SK-N-SH (cell line): ENCODE measurements around the gene BMX. TPM values are rescaled to one million over a fixed set of nuclear protein-coding genes. Genes with fewer than 3 reads are reported as not detected.
A peak's percentile ranks its signal among the peaks of the same experiment; 100 is the strongest.

Source experiments
- CTCF ChIA-PET: fragments of 300-600, 350-600 bp; formaldehyde crosslinking; extraction: SDS; loops from one replicate; lab custom pipeline; 2021; lab: Yijun Ruan, JAX
- POLR2A ChIA-PET: fragments of 350-600 bp; sonication (Branson Sonifier 250); formaldehyde crosslinking; extraction: SDS; loops from one replicate; lab custom pipeline; 2020; ENCODE audit warnings: antibody characterized with exemption, inconsistent platforms; lab: Yijun Ruan, JAX
- DNase-seq: peaks from one replicate; pipeline ENCODE4 v3.0.0; 2012
- H2AFZ ChIP-seq: fragments of 200-600 bp; sonication (generic); 2 replicates; pipeline ENCODE4 v1.8.1; 2016; ENCODE audit warnings: antibody characterized with exemption, mild to moderate bottlenecking, low read depth
- H3F3A ChIP-seq: fragments of 200-600 bp; sonication (generic); replicated peaks from 2 replicates; pipeline ENCODE3; 2016; ENCODE audit warnings: antibody characterized with exemption, mild to moderate bottlenecking; ENCODE audit not compliant: insufficient read depth
- H3K27ac ChIP-seq, 2 experiments: fragments of 200-500 bp in 1 of 2; fragments of 200-600 bp in 1 of 2; sonication (Bioruptor generic) in 1 of 2; sonication (generic), shearing (Covaris generic) in 1 of 2; 2 replicates each; pipeline versions ENCODE4 v1.5.1 to v1.6.1; 2014 to 2016; ENCODE audit warnings: low read depth in 2 of 2, inconsistent platforms in 1 of 2, low read length in 1 of 2, mild to moderate bottlenecking in 1 of 2, mixed read lengths in 1 of 2
- H3K27me3 ChIP-seq: fragments of 200-600 bp; sonication (generic), shearing (Covaris generic); 2 replicates; pipeline ENCODE4 v1.6.1; 2016; ENCODE audit warnings: mixed run types; ENCODE audit not compliant: insufficient read depth
- H3K36me3 ChIP-seq, 2 experiments: fragments of 200-500 bp in 1 of 2; fragments of 200-600 bp in 1 of 2; sonication (Bioruptor generic) in 1 of 2; sonication (generic) in 1 of 2; replicated peaks in 1 of 2; 2 replicates each; pipeline versions ENCODE3 to v1.5.1; 2014 to 2016; ENCODE audit warnings: low read length in 1 of 2, mild to moderate bottlenecking in 1 of 2; ENCODE audit not compliant: insufficient read depth in 2 of 2, control insufficient read depth in 1 of 2
- H3K4me1 ChIP-seq, 2 experiments: fragments of 200-500 bp in 1 of 2; fragments of 200-600 bp in 1 of 2; sonication (Bioruptor generic) in 1 of 2; sonication (generic), shearing (Covaris generic) in 1 of 2; 2 replicates each; pipeline versions ENCODE4 v1.5.1 to v1.6.1; 2014 to 2016; ENCODE audit warnings: low read depth in 1 of 2, low read length in 1 of 2, mixed run types in 1 of 2; ENCODE audit not compliant: insufficient read depth in 2 of 2, control insufficient read depth in 1 of 2
- H3K4me2 ChIP-seq: fragments of 200-600 bp; sonication (generic), shearing (Covaris generic); 2 replicates; pipeline ENCODE4 v1.6.1; 2017; ENCODE audit warnings: mixed run types
- H3K4me3 ChIP-seq, 2 experiments: fragments of 200-500 bp in 1 of 2; fragments of 200-600 bp in 1 of 2; sonication (Bioruptor generic) in 1 of 2; sonication (generic), shearing (Covaris generic) in 1 of 2; 2 replicates each; pipeline versions ENCODE4 v1.5.1 to v1.8.1; 2014 to 2016; ENCODE audit warnings: low read depth in 2 of 2, inconsistent platforms in 1 of 2, low read length in 1 of 2, mild to moderate bottlenecking in 1 of 2, mixed read lengths in 1 of 2, moderate library complexity in 1 of 2
- H3K79me2 ChIP-seq: fragments of 200-600 bp; sonication (generic); 2 replicates; pipeline ENCODE4 v1.8.1; 2017; ENCODE audit warnings: mild to moderate bottlenecking; ENCODE audit not compliant: insufficient read depth
- H3K9ac ChIP-seq: fragments of 200-600 bp; sonication (generic); 2 replicates; pipeline ENCODE4 v1.6.1; 2017; ENCODE audit warnings: mixed run types
- H3K9me2 ChIP-seq: fragments of 200-600 bp; sonication (generic); 2 replicates; pipeline ENCODE4 v1.6.1; 2017; ENCODE audit warnings: mixed run types
- H3K9me3 ChIP-seq: fragments of 200-600 bp; sonication (generic); 2 replicates; pipeline ENCODE4 v1.6.1; 2017; ENCODE audit warnings: mixed run types, mild to moderate bottlenecking, moderate library complexity
- H4K20me1 ChIP-seq: fragments of 200-600 bp; sonication (generic); 2 replicates; pipeline ENCODE4 v1.6.1; 2017; ENCODE audit warnings: mild to moderate bottlenecking, mixed run types; ENCODE audit not compliant: insufficient read depth
- CTCF ChIP-seq: fragments of 200-600 bp; sonication (generic); IDR thresholded peaks from 2 replicates; pipeline ENCODE4 v1.6.1; 2017; ENCODE audit warnings: antibody characterized with exemption, mild to moderate bottlenecking, moderate library complexity
- EP300 ChIP-seq, 2 experiments: IDR thresholded peaks; 2 replicates each; pipeline versions ENCODE4 v1.4.0 to v1.6.1; 2012; ENCODE audit warnings: borderline replicate concordance in 1 of 2, low read depth in 1 of 2, low read length in 1 of 2
- FOSL2 ChIP-seq: IDR thresholded peaks from 2 replicates; pipeline ENCODE4 v1.4.0; 2012; ENCODE audit warnings: low read depth, mild to moderate bottlenecking, moderate library complexity, borderline replicate concordance
- FOXJ3 ChIP-seq: sonication (generic); formaldehyde crosslinking; IDR thresholded peaks from 2 replicates; pipeline ENCODE4 v1.5.1; 2020; ENCODE audit warnings: mild to moderate bottlenecking, missing genetic modification reagents
- GABPA ChIP-seq: IDR thresholded peaks from 2 replicates; pipeline ENCODE4 v1.4.0; 2012; ENCODE audit warnings: low read depth, mild to moderate bottlenecking
- IRF3 ChIP-seq: fragments of 150-350 bp; IDR thresholded peaks from 2 replicates; pipeline ENCODE4 v1.6.1; 2016; ENCODE audit warnings: mild to moderate bottlenecking, low read depth, low read length
- JUND ChIP-seq: IDR thresholded peaks from 2 replicates; pipeline ENCODE4 v1.4.0; 2012
- MAX ChIP-seq: IDR thresholded peaks from 2 replicates; pipeline ENCODE4 v1.4.0; 2012; ENCODE audit warnings: low read depth
- MEF2A ChIP-seq: IDR thresholded peaks from 2 replicates; pipeline ENCODE4 v1.4.0; 2012; ENCODE audit warnings: low read depth, borderline replicate concordance
- MXI1 ChIP-seq: IDR thresholded peaks from 2 replicates; pipeline ENCODE4 v1.6.1; 2012; ENCODE audit warnings: mild to moderate bottlenecking, low read depth, low read length, improper control_type of control experiment
- RAD21 ChIP-seq: IDR thresholded peaks from 2 replicates; pipeline ENCODE4 v1.6.1; 2012; ENCODE audit warnings: mild to moderate bottlenecking, low read length
- SIN3A ChIP-seq: IDR thresholded peaks from 2 replicates; pipeline ENCODE4 v1.6.1; 2012; ENCODE audit warnings: low read depth, mild to moderate bottlenecking, low read length, moderate library complexity, borderline replicate concordance
- TAF1 ChIP-seq: IDR thresholded peaks from 2 replicates; pipeline ENCODE4 v1.6.1; 2012; ENCODE audit warnings: low read depth, mild to moderate bottlenecking, low read length, moderate library complexity, borderline replicate concordance
- TCF12 ChIP-seq: IDR thresholded peaks from 2 replicates; pipeline ENCODE4 v1.4.0; 2012
- WGBS: methylation state at CpG from one replicate; pipeline ENCODE4 v1.1.6; 2017; ENCODE audit warnings: low lambda C conversion rate; 5-methylcytosine and 5-hydroxymethylcytosine counted together
- polyA plus RNA-seq, 3 experiments: library from polyadenylated mRNA; depleted of rRNA; stranded (reverse); fragments of >200 nt; gene quantifications; 2 replicates each; pipeline ENCODE4 v1.2.3, GENCODE V29; 2012
- TF ChIP-seq, protein P1 (sequence below): IDR thresholded peaks from 2 replicates; pipeline ENCODE4 v1.6.1; 2012; ENCODE audit warnings: mild to moderate bottlenecking, low read depth, low read length, moderate library complexity
- TF ChIP-seq, protein P2 (sequence below): fragments of 150-350 bp; IDR thresholded peaks from 2 replicates; pipeline ENCODE4 v1.6.1; 2017; ENCODE audit warnings: antibody characterized with exemption, low read length, low read depth, borderline replicate concordance

The BMX gene
- polyA plus RNA-seq, 1 of the 3 experiments (the other 2 are of a cell fraction), result not detected

- POLR2A ChIA-PET, result no interaction called here
- no peaks in the 10 kb centered on the region for H3F3A ChIP-seq
- no peaks in the 10 kb centered on the region for H3K79me2 ChIP-seq
- peak overlapping the region in 1 of 2 experiments; percentile 77; a peak in 1 of 4 replicates for H3K27ac ChIP-seq
- peaks cover 0 to 1% of the 10 kb centered on the region in 2 experiments for H3K36me3 ChIP-seq
- 64% methylated on average over 5 of the region's 5 CpGs for WGBS
- H3K27me3 ChIP-seq, result no peaks in the 10 kb centered on the region
- no peak for DNase-seq
- peak overlapping the region; percentile 73 for H3K4me2 ChIP-seq
- H2AFZ ChIP-seq, result peak overlapping the region; percentile 86
- no peaks in the 10 kb centered on the region; a peak in 1 of 4 replicates for H3K4me1 ChIP-seq
- peak overlapping the region; percentile 55; the same call in 1 of the 2 replicates for H3K9ac ChIP-seq
- no peaks in the 10 kb centered on the region for H3K9me2 ChIP-seq
- no peaks in the 10 kb centered on the region for H3K9me3 ChIP-seq
- no peaks in the 10 kb centered on the region for H4K20me1 ChIP-seq
- H3K4me3 ChIP-seq, result peak overlapping the region; percentile 63 to 68
- no peak for TF ChIP-seq TAF1
- no peak for TF ChIP-seq TCF12
- TF ChIP-seq, protein P1, sequence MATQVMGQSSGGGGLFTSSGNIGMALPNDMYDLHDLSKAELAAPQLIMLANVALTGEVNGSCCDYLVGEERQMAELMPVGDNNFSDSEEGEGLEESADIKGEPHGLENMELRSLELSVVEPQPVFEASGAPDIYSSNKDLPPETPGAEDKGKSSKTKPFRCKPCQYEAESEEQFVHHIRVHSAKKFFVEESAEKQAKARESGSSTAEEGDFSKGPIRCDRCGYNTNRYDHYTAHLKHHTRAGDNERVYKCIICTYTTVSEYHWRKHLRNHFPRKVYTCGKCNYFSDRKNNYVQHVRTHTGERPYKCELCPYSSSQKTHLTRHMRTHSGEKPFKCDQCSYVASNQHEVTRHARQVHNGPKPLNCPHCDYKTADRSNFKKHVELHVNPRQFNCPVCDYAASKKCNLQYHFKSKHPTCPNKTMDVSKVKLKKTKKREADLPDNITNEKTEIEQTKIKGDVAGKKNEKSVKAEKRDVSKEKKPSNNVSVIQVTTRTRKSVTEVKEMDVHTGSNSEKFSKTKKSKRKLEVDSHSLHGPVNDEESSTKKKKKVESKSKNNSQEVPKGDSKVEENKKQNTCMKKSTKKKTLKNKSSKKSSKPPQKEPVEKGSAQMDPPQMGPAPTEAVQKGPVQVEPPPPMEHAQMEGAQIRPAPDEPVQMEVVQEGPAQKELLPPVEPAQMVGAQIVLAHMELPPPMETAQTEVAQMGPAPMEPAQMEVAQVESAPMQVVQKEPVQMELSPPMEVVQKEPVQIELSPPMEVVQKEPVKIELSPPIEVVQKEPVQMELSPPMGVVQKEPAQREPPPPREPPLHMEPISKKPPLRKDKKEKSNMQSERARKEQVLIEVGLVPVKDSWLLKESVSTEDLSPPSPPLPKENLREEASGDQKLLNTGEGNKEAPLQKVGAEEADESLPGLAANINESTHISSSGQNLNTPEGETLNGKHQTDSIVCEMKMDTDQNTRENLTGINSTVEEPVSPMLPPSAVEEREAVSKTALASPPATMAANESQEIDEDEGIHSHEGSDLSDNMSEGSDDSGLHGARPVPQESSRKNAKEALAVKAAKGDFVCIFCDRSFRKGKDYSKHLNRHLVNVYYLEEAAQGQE, result no peak
- TF ChIP-seq EP300 (IDR thresholded peaks at IDR 0.05; ENCODE audit: borderline replicate concordance in 1 of 2, low read depth in 1 of 2, low read length in 1 of 2), result no peak
- TF ChIP-seq MXI1, result no peak
- no peak for TF ChIP-seq GABPA
- TF ChIP-seq, protein P2, sequence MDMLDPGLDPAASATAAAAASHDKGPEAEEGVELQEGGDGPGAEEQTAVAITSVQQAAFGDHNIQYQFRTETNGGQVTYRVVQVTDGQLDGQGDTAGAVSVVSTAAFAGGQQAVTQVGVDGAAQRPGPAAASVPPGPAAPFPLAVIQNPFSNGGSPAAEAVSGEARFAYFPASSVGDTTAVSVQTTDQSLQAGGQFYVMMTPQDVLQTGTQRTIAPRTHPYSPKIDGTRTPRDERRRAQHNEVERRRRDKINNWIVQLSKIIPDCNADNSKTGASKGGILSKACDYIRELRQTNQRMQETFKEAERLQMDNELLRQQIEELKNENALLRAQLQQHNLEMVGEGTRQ, result no peak
- no peak for TF ChIP-seq FOSL2
- TF ChIP-seq JUND, result no peak
- TF ChIP-seq IRF3, result no peak
- no peak for TF ChIP-seq MAX
- no peak for TF ChIP-seq SIN3A
- no peak for TF ChIP-seq MEF2A
- no peak for TF ChIP-seq CTCF
- TF ChIP-seq RAD21, result no peak
- no peak for TF ChIP-seq FOXJ3 (CRISPR knock-in tag)
- CTCF ChIA-PET, result interaction anchor here (1.4 to 3.5 kb wide), 5 partner anchors 20 to 144 kb away, joined by 4 to 18 read pairs (median 9); no protein-coding TSS in a partner anchor
These were observed 8.1 kb upstream of the BMX start for GRCh38 chrX:15492469-15492868.
